ENCODE data around the gene ALDH4A1. TPM values are rescaled to one million over a fixed set of nuclear protein-coding genes. Genes with fewer than 3 reads are reported as not detected.

The ALDH4A1 gene
- total and polyA plus RNA-seq, 9 of the 15 experiments (the other 6 are each of a cell fraction or from before 2014, with no cell fraction given), result 0.27 to 31.4 (median 16.6) TPM

- TF ChIP-seq L3MBTL2 (IDR thresholded peaks at IDR 0.05) (no peak), HMG20A (CRISPR knock-in tag; conservative IDR thresholded peaks at IDR 0.05) (no peak), CXXC5 (CRISPR knock-in tag; IDR thresholded peaks at IDR 0.05) (peak; percentile 40; the same call in 1 of the 2 replicates), SLC30A9 (CRISPR knock-in tag; IDR thresholded peaks at IDR 0.05) (no peak), KDM5B (IDR thresholded peaks at IDR 0.05; ENCODE audit: insufficient replicate concordance, low read depth, low read length) (no peak), PHB (CRISPR knock-in tag; IDR thresholded peaks at IDR 0.05) (0 out of 2 replicates have a peak, but pooled peaks have one; percentile 24), MTA1 (IDR thresholded peaks at IDR 0.05; ENCODE audit: borderline replicate concordance) (no peak), TBL1XR1 (IDR thresholded peaks at IDR 0.05; ENCODE audit: low read length in 2 of 2) (no peak), ZNF146 (CRISPR knock-in tag; IDR thresholded peaks at IDR 0.05; ENCODE audit: unreplicated experiment) (no peak), ZNF436 (CRISPR knock-in tag; IDR thresholded peaks at IDR 0.05) (no peak), SREBF2 (CRISPR knock-in tag; IDR thresholded peaks at IDR 0.05) (no peak), ZNF699 (CRISPR knock-in tag; IDR thresholded peaks at IDR 0.05; ENCODE audit: insufficient replicate concordance) (no peak), ZNF354B (CRISPR knock-in tag; IDR thresholded peaks at IDR 0.05) (no peak), CREM (IDR thresholded peaks at IDR 0.05; ENCODE audit: low read depth) (0 out of 2 replicates have a peak, but pooled peaks have one; percentile 14), GABPB2 (CRISPR knock-in tag; conservative IDR thresholded peaks at IDR 0.05) (no peak), NCOA6 (IDR thresholded peaks at IDR 0.05) (no peak), CEBPB (tag; IDR thresholded peaks at IDR 0.05) (no peak), TCF3 (CRISPR knock-in tag; IDR thresholded peaks at IDR 0.05) (no peak), ZNF311 (CRISPR knock-in tag; IDR thresholded peaks at IDR 0.05) (no peak), CCAR2 (IDR thresholded peaks at IDR 0.05; ENCODE audit: low read depth, low read length) (no peak), CBX8 (IDR thresholded peaks at IDR 0.05; ENCODE audit: borderline replicate concordance, extremely low read depth, low read depth, low read length, poor library complexity, severe bottlenecking) (no peak), ZNF253 (CRISPR knock-in tag; conservative IDR thresholded peaks at IDR 0.05) (no peak), ZNF561 (CRISPR knock-in tag; conservative IDR thresholded peaks at IDR 0.05) (no peak), SNRNP70 (optimal IDR thresholded peaks at IDR 0.05; ENCODE audit: low read depth, low read length) (no peak), ZNF324 (CRISPR knock-in tag; IDR thresholded peaks at IDR 0.05) (no peak), POLR2H (tag; IDR thresholded peaks at IDR 0.05; ENCODE audit: low read depth) (no peak)
- TF ChIP-seq, protein P1, sequence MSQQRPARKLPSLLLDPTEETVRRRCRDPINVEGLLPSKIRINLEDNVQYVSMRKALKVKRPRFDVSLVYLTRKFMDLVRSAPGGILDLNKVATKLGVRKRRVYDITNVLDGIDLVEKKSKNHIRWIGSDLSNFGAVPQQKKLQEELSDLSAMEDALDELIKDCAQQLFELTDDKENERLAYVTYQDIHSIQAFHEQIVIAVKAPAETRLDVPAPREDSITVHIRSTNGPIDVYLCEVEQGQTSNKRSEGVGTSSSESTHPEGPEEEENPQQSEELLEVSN (IDR thresholded peaks at IDR 0.05; ENCODE audit: borderline replicate concordance in 1 of 2, extremely low read depth in 1 of 2, insufficient read depth in 1 of 2, insufficient read length in 1 of 2, low read depth in 1 of 2, low read length in 1 of 2, poor library complexity in 1 of 2, severe bottlenecking in 1 of 2), result no peak
- TF ChIP-seq, protein P2, sequence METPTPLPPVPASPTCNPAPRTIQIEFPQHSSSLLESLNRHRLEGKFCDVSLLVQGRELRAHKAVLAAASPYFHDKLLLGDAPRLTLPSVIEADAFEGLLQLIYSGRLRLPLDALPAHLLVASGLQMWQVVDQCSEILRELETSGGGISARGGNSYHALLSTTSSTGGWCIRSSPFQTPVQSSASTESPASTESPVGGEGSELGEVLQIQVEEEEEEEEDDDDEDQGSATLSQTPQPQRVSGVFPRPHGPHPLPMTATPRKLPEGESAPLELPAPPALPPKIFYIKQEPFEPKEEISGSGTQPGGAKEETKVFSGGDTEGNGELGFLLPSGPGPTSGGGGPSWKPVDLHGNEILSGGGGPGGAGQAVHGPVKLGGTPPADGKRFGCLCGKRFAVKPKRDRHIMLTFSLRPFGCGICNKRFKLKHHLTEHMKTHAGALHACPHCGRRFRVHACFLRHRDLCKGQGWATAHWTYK (CRISPR knock-in tag; IDR thresholded peaks at IDR 0.05), result no peak
Observed at GRCh38 chr1:18913065-18913835, 10.9 kb upstream of the ALDH4A1 start (continued).
